ENCODE measurements around the gene TMC6.

DNA sequence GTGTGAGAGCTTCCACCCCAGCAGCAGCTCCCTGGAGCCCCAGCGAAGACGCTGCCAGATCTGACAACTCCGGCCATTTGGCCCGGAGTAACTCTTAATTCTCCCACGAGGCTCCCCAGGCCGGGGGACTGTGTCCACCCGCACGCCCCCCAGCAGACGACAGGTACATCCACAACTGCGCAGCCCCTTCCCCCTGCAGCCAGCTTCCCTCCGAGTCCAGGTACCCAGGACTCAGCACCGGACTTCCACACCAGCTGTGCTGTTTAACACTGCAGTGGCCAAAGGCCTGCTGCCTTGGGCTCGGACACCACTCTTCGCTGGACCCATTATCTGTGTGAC lies 47.1 kb upstream of the TMC6 start:
- TF ChIP-seq, protein P1, sequence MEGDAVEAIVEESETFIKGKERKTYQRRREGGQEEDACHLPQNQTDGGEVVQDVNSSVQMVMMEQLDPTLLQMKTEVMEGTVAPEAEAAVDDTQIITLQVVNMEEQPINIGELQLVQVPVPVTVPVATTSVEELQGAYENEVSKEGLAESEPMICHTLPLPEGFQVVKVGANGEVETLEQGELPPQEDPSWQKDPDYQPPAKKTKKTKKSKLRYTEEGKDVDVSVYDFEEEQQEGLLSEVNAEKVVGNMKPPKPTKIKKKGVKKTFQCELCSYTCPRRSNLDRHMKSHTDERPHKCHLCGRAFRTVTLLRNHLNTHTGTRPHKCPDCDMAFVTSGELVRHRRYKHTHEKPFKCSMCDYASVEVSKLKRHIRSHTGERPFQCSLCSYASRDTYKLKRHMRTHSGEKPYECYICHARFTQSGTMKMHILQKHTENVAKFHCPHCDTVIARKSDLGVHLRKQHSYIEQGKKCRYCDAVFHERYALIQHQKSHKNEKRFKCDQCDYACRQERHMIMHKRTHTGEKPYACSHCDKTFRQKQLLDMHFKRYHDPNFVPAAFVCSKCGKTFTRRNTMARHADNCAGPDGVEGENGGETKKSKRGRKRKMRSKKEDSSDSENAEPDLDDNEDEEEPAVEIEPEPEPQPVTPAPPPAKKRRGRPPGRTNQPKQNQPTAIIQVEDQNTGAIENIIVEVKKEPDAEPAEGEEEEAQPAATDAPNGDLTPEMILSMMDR (IDR thresholded peaks at IDR 0.05), result no peak
- TF ChIP-seq POLR2A (IDR thresholded peaks at IDR 0.05), result no peak

All from lower leg skin (tissue), 3 donors.